Measurements from ENCODE around the gene CETN3. TPM values are rescaled to one million over a fixed set of nuclear protein-coding genes. Genes with fewer than 3 reads are reported as not detected.

CETN3 gene
- total and polyA plus RNA-seq, 2 of the 8 experiments (the other 6 are each of a cell fraction or from before 2014, with no cell fraction given): 4.8 to 43.8 TPM

- H3K36me3 ChIP-seq (ENCODE audit: control insufficient read depth in 2 of 4, insufficient read depth in 4 of 4, low read length in 3 of 4): no peaks in the 10 kb centered on the region
- H3K9ac ChIP-seq (replicated peaks in 1 of 4; ENCODE audit: extremely low read depth in 1 of 4, low read depth in 3 of 4, low read length in 3 of 4): no peak overlapping the region
- H2AK5ac ChIP-seq (ENCODE audit: low read depth, low read length): no peak overlapping the region
- H3K23me2 ChIP-seq (ENCODE audit: low read depth, low read length): no peaks in the 10 kb centered on the region
- no peak for DNase-seq (ENCODE audit: low read depth in 1 of 2, low spot score in 2 of 2)
- H4K91ac ChIP-seq (replicated peaks; ENCODE audit: insufficient read length, low read length): no peak overlapping the region
- no peak overlapping the region for H4K8ac ChIP-seq (ENCODE audit: extremely low read depth, insufficient read depth, low read length)
- H3K79me2 ChIP-seq (ENCODE audit: control insufficient read depth in 1 of 2, insufficient read depth in 2 of 2, low read length in 2 of 2): no peaks in the 10 kb centered on the region
- no peak overlapping the region for H3K18ac ChIP-seq (ENCODE audit: extremely low read depth, low read length)
- H3K4me1 ChIP-seq (replicated peaks in 1 of 4; ENCODE audit: control insufficient read depth in 3 of 4, insufficient read depth in 4 of 4, low read length in 3 of 4): no peaks in the 10 kb centered on the region
- no peak overlapping the region for H2AFZ ChIP-seq (ENCODE audit: low read length)
- H2BK5ac ChIP-seq (ENCODE audit: low read depth, low read length): no peak overlapping the region
- H3K79me1 ChIP-seq (ENCODE audit: low read depth, low read length): no peaks in the 10 kb centered on the region
- no peaks in the 10 kb centered on the region for H3K27me3 ChIP-seq (replicated peaks in 1 of 4; ENCODE audit: control insufficient read depth in 3 of 4, extremely low read depth in 1 of 4, insufficient read depth in 3 of 4, low read length in 3 of 4)
- H2BK12ac ChIP-seq (ENCODE audit: low read depth, low read length): no peak overlapping the region
- H3K4me2 ChIP-seq (ENCODE audit: insufficient read depth in 1 of 2, low read depth in 2 of 2, low read length in 2 of 2): no peak overlapping the region
- ChIA-PET CTCF (ENCODE audit: partially characterized antibody) (interaction anchor here (0.6 kb wide), 1 partner anchor 579 kb away, joined by 3 read pairs; no protein-coding TSS in a partner anchor), POLR2A (ENCODE audit: partially characterized antibody) (interaction anchor here (1.7 kb wide), 1 partner anchor 30 kb away, joined by 3 read pairs; the partner anchor contains the start of gene CETN3)
- no peak overlapping the region for H3K14ac ChIP-seq (ENCODE audit: insufficient read length)
- no peak overlapping the region for H3K4ac ChIP-seq (replicated peaks; ENCODE audit: insufficient read length, low read depth, low read length)
- no peaks in the 10 kb centered on the region; a peak in 1 of 4 replicates for H3K9me3 ChIP-seq (ENCODE audit: insufficient read depth in 2 of 2, low read depth in 1 of 2, low read length in 1 of 2)
- H2BK15ac ChIP-seq (ENCODE audit: low read length): no peak overlapping the region
- no peak overlapping the region for H4K5ac ChIP-seq (ENCODE audit: insufficient read length, low read depth, low read length)
- FAIRE-seq: no peak
- H3K27ac ChIP-seq (ENCODE audit: low read depth, low read length): no peak overlapping the region
- no peak overlapping the region for H3K4me3 ChIP-seq (ENCODE audit: extremely low read depth in 1 of 4, insufficient read depth in 2 of 4, low read depth in 3 of 4, low read length in 4 of 4)
- no peak overlapping the region for H2BK120ac ChIP-seq (replicated peaks; ENCODE audit: low read depth, low read length)
- no peak overlapping the region for H3K23ac ChIP-seq (ENCODE audit: insufficient read length)
- TF ChIP-seq E2F6 (IDR thresholded peaks at IDR 0.05): no peak
- no peak for TF ChIP-seq POLR2AphosphoS5 (IDR thresholded peaks at IDR 0.05; ENCODE audit: low read depth, low read length)
- no peak for TF ChIP-seq EP300 (IDR thresholded peaks at IDR 0.05; ENCODE audit: borderline replicate concordance in 1 of 2, low read depth in 2 of 2, low read length in 2 of 2)
- TF ChIP-seq CTBP2 (IDR thresholded peaks at IDR 0.05; ENCODE audit: borderline replicate concordance, insufficient read depth, insufficient read length, low read length): no peak
- TF ChIP-seq GTF2F1 (IDR thresholded peaks at IDR 0.05; ENCODE audit: borderline replicate concordance, low read depth, low read length): no peak
- TF ChIP-seq KDM5A (IDR thresholded peaks at IDR 0.05; ENCODE audit: low read length): no peak
- TF ChIP-seq SP2 (IDR thresholded peaks at IDR 0.05; ENCODE audit: low read length): no peak
- no peak for TF ChIP-seq EZH2 (IDR thresholded peaks at IDR 0.05; ENCODE audit: low read depth, low read length, severe bottlenecking)
- TF ChIP-seq SP4 (IDR thresholded peaks at IDR 0.05; ENCODE audit: low read length): no peak
- TF ChIP-seq RFX5 (IDR thresholded peaks at IDR 0.05; ENCODE audit: borderline replicate concordance, low read depth, low read length): no peak
- TF ChIP-seq TCF12 (IDR thresholded peaks at IDR 0.05; ENCODE audit: low read depth, low read length): no peak
- no peak for TF ChIP-seq YY1 (IDR thresholded peaks at IDR 0.05; ENCODE audit: low read depth, low read length)
- no peak for TF ChIP-seq CBX5 (IDR thresholded peaks at IDR 0.05; ENCODE audit: low read depth, low read length)
- no peak for TF ChIP-seq CBX8 (IDR thresholded peaks at IDR 0.05; ENCODE audit: borderline replicate concordance, low read depth, low read length)
- 84% methylated on average over 2 of the region's 2 CpGs; no CpG with 5 or more reads in 1 of the 2 experiments for WGBS, 2 experiments (ENCODE audit: extremely low coverage in 1 of 2, insufficient coverage in 1 of 2, insufficient read length in 1 of 2, insufficient replicate concordance in 2 of 2, low coverage in 1 of 2, low lambda C conversion rate in 2 of 2, missing lambda C conversion rate in 1 of 2)
- no peak overlapping the region for H3K56ac ChIP-seq (replicated peaks; ENCODE audit: insufficient read length, low read depth, low read length)
- no peaks in the 10 kb centered on the region for H4K20me1 ChIP-seq (replicated peaks in 1 of 2; ENCODE audit: control insufficient read depth in 1 of 2, insufficient read depth in 2 of 2, low read length in 2 of 2)
- H2BK20ac ChIP-seq (ENCODE audit: low read length): no peak overlapping the region
These were observed 29.9 kb downstream of the CETN3 start for GRCh38 chr5:90379652-90380051.

Measured in H1 (cell line).